Stimulated activated CD8-positive, alpha-beta memory T cell treated with anti-CD3 and anti-CD28 coated beads, Interleukin-4, amount 100 ng/mL, for 4 hours (primary cell): ENCODE results near the gene SURF4.

Experiments used
- DNase-seq, 2 donors: peaks; one replicate each; pipeline ENCODE4 v3.0.0-alpha.2; 2020; ENCODE audit warnings: low read depth in 2 of 2, low spot score in 1 of 2

SURF4 gene

DNA sequence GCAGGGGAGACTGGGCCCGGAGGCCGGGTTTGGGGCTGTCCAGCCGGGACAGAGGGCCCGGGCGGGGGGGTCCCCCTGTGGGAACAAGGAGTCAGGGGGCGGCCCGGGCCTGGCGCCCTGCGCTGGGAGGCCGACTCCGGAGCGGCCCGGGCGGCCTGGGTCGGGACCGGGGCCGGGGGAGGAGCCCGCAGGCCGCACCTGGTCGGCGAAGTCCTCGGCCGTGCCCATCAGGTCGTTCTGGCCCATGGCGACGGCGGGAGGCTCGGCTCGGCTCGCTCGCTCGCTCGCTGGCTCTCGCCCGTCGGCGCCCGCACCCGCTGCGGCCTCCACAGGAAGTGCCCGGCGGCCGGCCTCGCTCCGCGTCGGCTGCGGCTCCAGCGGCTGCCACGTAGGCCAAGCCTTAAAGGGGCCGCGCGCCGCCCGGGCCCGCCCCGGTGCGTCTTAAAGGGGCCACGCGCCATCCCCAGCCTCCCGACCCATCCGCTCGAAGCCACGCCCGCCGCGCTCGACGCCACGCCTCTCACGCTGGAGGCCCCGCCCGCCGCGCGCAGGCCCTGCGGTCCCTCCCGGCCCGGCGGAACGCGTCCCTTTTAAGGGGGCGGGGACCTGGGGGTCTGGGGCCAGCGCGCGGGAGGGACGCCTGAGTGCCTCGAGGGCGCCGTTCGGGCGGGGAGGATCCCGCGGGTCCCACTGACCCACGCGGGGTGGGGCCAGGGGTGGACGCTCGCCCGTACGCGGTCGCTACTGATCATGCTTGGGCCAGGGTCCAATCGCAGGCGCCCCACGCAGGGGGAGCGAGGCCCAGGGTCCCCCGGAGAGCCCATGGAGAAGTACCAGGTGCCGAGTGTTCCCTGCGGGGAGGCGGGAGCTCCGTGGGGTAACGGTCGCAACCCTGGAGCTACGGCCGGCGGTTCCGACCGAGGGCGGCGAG lies at the start of gene SURF4, which contains the start of gene STKLD1:
TSS of gene SURF4 (minus strand) at position 337 of the 931 bp plus-strand sequence. CDS start at position 246, 91 bp downstream.
TSS of gene STKLD1 (plus strand) at position 643 of the 931 bp plus-strand sequence. CDS start at position 751, 108 bp downstream.
- DNase-seq: peak; percentile 82 to 88

DNA sequence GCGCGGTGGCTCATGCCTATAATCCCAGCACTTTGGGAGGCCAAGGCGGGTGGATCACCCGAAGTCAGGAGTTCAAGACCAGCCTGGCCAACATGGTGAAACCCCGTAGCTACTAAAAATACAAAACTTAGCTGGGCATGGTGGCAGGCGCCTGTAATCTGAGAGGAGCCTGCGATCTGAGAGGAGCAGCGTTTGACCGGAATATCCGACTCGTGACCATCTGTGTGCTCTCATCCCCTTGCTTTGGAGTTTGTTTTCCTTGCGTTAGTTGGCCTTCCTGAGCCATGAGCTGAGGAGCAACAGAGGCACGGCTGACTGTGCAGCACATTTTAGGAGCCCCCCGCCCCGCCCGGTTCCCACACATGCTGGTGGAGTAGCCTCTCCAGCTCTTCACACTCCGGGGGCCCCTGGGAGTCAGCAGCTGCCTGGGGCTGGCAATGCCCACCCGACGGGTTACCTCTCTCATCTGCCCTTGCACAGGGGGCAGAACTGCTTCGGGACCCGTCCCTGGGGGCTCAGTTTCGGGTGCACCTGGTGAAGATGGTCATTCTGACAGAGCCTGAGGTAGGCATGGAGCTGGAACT lies 49.3 kb upstream of the SURF4 start:
- no peak for DNase-seq

DNA sequence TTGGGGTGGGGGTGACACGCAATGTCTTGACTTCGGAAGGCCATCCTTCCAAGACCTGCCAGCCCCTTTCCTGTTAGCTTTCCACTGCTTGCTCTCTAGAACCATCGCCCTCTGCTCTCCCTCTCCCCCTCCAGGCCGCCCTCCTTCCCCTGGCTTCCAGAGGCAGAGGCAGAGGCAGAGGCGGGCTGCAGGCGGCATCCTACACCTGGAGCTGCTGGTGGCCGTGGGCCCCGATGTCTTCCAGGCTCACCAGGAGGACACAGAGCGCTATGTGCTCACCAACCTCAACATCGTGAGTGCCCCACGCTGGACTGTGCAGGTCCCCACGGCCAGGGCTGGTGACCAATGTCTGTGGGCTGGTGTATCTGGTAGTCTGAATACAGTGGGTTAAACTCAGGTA lies 48.3 kb upstream of the SURF4 start:
- no peak for DNase-seq

DNA sequence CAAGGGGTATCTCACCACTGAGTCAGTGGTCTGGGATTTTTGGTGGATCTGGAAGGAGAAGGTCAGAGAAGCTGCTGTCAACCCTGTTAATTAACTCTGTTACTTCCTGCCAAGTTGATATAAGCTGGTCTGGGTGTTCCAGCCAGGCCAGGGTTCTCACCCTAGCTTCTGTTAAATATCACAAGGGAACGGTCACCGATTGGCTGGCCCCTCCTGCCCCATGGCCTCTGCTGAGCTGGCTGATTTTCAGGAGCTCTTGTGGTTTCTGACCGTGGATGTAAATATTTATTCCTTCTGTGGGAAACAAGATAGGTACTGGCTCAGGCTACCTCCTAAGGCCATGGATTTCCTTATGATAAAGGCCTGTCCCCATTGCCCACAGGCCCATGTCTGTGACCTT lies 47.4 kb upstream of the SURF4 start:
- no peak for DNase-seq

DNA sequence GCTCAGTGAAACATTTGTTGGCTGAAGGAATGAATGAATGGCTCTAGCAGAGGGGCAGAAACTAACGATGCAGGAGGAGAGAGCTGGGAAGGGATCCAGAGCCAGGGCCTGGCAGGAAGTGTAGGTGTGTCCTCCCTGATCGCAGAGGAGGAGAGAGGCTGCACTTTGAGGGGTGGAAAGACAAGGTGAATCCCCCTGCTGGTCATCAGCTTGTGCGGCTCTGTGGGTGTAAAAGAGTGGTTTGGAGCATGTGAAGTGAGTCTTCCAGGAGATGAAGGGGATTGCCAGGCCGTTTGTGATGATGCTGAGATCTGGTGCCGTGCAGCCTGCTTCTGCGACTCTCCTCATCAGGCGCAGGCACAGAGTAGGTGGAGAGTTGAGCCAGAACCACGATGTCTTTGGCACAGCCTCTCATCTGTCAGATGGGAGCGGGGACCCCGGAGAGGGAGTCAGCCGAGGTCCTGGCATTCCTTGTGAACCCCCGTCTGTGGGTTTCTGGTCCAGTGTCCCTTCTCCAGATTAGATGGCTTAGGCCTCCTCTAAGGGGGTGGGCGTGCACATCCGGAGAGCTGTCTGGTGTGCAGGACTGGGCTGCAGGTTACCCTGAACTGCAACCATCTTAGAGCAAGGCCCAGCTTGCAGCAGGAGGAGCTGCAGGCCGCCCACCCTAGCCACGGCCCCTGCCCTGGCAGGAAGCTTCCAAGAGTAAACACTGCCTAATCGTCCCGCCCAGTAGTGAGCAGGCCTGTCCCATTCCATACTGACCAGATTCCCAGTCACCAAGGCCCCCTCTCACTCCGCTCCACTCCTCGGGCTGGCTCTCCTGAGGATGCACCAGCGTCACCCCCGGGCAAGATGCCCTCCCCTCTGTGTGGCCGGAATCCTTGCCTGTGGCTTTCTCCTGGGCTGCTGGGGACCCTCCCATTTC lies 46.0 kb upstream of the SURF4 start, which contains the start of gene ADAMTS13:
TSS of gene ADAMTS13 (plus strand) at position 753 of the 928 bp plus-strand sequence. CDS start at position 830, 77 bp downstream.
- no peak for DNase-seq

- DNase-seq: no peak
These were observed 44.5 kb upstream of the SURF4 start for GRCh38 chr9:133420392-133420827.

DNA sequence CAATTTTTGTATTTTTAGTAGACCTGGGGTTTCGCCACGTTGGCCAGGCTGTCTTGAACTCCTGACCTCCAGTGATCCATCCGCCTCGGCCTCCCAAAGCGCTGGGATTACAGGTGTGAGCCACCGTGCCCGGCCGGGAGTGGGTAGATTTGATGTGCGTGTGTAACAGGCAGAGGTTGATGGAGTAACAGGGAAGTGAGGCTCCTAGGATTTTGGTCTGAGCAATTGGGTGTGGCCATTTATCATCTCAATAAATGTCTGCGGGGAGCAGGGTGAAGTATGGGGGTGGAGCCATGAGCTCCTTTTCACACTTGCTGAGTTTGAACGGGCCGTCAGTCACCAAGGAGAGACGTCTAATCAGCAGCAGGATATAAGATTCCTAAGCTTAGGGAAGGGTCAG lies 43.1 kb upstream of the SURF4 start:
- no peak for DNase-seq

- peak; percentile 60 to 71 for DNase-seq
These were observed 41.9 kb upstream of the SURF4 start, which contains the start of gene REXO4 for GRCh38 chr9:133417541-133418461. REXO4 (minus strand) TSS chr9:133418010; CDS start chr9:133417844, 166 bp downstream.

- no peak for DNase-seq
These were observed 39.3 kb upstream of the SURF4 start for GRCh38 chr9:133415170-133415569.

GRCh38 chr9:133408042-133408441 lies 32.2 kb upstream of the SURF4 start:
- no peak for DNase-seq

DNA sequence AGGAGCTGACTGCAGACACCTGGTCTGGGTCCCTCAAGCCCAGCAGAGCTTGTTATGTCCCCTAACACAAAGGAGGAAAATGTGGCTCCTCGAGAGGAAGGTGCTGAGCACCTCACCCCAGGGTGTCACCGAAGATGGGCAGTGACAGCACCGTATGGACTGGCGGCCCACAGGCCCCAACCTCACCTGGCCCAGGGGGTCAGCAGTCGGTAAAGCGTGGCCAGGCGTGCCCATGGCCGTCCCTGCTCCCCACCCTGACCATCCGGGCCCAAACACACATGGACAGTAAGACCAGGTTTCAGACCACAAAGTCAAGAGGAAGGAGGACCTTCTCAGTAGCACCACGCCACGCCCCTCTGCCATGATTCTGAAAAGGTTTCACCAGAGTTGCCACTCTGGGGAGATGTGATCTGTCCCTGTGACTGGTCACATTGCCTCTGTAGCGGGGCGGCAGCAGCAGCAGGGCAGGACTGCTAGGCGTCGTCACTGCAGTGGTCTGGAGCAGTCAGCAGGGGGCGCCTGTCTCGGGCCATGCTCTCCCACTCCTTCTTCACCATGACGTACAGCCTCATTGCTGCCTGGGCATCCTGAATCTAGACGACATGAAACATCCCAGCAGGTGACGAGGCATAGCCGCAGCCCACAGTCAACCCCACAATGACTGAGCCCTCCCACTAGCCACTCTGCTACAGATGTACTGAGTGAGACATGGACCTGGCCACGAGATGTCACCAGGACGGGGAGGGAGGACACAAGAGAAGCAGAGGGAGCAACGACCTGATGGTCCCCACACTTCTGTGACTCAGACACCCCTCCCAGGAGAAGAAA lies 30.8 kb upstream of the SURF4 start:
- DNase-seq: peak; percentile 50 to 67

DNA sequence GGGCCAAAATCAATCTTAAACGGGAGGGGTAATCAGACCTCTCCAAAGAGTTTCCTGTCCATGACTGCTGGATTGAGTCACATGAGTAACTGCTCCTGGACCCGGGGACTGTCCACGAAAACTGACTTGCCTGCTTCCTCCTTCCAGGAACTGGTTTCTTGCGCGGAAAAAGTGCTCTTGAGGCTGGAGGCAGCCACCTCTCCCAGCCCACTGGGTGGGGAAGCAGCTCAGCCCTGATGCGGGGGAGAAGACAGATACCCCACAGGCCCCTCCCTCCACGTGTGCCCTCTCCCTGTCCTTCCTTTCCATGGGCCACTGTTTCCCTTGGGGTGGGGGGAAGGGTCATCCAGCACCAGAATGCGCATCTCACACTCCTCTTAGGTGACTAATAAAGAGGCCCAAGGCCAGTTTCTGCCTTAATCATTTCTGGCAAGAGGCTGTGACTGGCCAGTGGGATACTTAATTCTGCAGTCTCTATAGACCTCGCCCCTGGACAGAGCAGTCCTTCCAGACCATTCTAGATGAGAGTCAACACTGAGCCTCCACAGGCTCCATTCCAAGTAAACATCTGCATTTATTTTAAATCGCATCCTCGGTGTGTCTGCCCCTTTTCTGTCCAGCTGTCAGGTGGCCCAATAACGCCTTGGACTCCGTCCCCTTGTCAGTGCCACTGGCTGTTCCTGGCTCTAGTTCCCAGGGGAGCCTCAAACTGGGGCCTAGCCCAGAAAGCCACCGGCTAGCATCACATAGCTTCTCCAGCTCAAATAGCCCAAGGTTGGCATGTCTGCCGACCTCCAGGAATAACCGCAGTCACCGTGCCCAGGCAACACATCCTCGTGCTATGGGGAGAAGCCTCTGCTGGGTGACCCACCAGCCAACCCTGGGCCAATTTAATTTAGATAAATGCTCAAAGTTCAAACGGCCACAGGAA lies 29.9 kb upstream of the SURF4 start:
- DNase-seq: no peak

GRCh38 chr9:133404454-133405002 lies 28.7 kb upstream of the SURF4 start:
- no peak for DNase-seq

GRCh38 chr9:133403766-133404453 lies 28.1 kb upstream of the SURF4 start:
- DNase-seq: peak; percentile 17 to 20

GRCh38 chr9:133402689-133403088 lies 26.8 kb upstream of the SURF4 start:
- DNase-seq: no peak

DNA sequence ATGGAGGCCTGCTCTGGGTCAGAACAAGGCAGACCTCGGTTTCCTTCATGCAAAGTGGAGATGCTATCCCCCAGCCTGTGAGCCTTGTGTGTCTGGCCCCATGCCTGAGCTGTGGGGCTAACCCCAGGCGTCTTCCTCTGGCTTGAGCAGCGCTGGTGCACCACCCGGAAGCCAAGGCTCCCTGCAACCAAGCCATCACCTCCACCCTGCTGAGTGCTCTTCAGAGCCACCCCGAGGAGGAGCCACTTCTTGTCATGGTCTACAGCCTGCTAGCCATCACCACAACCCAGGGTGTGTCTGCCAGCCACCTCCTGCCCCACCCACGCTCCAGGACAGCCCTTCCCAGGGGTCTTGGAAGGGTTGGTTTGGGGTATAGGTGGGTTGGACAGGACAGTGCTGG lies 25.7 kb upstream of the SURF4 start:
- no peak for DNase-seq

DNA sequence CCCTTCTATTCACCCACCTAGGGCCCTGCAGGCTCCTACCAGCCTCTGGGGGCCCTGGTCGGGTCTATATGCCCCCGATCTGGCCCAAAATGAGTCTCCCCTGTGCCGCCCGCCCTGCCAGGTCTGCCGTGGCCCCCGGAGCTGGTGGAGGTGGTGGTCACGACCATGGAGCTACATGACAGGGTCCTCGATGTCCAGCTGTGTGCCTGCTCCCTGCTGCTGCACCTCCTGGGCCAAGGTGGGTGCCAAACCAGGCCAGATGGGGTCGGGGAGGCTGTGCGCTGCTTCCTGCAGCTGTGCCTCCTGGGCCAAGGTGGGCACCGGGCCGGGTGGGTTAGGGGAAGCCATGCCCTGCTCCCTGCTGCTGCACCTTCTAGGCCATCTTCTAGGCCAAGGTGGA lies 24.4 kb upstream of the SURF4 start:
- no peak for DNase-seq
